Endometrium (tissue), 2 donors: ENCODE results near the gene LRMDA.
"Not testable (repeated sequence)": the region's sequence is repeated elsewhere in the genome, so short reads cannot be mapped to it uniquely, and the experiment has no call there.

Experiments
- FAIRE-seq: peaks from 2 replicates; lab custom pipeline; 2012; peaks lifted over from hg19 to GRCh38; lab: Jason Lieb, UNC
- donor health status: control.
- donor health status: control.

Gene LRMDA

DNA sequence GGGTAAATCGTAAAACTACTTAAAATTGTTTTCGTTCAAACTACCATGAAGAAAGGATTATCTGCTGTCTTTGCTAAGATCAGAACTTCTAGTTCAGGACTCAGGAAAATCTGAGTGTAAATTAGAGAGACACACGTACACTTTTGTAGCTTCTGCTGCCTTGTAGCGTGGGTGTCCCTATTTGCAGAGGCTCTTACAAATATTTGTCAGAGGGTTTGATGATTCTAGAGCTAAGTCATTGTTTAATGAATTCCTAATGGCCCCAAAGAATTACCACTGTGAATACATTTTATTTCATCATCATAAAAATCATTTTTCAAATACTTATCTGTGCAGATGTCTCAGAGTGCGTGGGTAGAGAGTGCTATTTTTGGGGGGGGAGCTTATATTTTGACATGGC lies 314.9 kb downstream of the LRMDA start:
- no peak for FAIRE-seq

GRCh38 chr10:75750093-75750875 lies 318.9 kb downstream of the LRMDA start:
- FAIRE-seq, result not testable (repeated sequence)

DNA sequence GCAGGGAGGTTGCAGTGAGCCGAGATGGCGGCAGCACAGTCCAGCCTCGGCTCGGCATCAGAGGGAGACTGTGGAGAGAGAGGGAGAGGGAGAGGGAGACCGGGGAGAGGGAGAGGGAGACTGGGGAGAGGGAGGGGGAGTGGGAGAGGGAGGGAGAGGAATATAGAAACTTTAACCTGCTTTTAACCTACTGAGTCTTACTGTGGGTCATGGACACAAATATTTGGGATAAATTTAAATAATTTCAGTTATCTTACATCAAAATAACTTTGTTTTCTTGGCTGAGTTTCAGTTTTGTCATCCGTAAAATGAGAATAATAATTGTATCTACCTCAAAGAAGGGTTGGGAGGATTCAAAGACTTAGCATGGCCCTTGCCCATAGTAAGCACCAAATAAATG lies 319.8 kb downstream of the LRMDA start:
- no peak for FAIRE-seq

GRCh38 chr10:75753621-75754020 lies 322.2 kb downstream of the LRMDA start:
- FAIRE-seq, result no peak

DNA sequence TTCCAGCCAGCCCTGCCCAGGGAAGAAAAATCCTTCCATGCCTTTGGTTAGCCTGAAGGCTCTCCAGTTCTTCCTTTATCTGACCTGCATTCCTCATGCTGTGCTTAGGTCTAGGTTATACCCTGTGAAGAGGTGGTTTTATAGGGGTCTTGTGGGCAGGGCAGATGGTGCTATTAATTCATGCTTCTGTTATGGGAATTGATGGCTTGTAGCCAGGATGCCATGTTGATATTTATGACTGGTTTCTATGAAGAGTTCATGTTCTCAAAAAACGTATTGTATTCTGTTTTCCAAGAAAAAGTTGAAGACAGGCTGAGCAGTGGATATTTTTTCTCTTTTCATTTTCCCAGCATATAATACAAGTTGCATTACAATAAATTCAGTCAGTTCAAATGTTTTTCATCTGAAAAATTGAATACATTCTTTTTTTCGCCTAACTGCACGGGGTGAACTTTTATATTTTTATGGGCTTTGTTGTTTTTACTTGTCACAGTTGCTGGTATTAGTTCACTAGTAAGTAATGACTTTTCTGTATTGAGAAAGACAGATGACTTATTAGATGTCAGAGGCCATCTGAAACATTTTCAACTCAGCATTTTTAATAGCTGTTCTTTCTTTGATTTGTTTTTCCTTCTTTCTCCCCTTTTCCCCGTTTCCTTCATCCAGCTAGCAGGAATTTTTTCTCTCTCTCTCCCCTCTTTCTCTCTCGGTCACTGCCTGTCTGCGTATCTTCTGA lies 322.8 kb downstream of the LRMDA start:
- peak; percentile 76 for FAIRE-seq

DNA sequence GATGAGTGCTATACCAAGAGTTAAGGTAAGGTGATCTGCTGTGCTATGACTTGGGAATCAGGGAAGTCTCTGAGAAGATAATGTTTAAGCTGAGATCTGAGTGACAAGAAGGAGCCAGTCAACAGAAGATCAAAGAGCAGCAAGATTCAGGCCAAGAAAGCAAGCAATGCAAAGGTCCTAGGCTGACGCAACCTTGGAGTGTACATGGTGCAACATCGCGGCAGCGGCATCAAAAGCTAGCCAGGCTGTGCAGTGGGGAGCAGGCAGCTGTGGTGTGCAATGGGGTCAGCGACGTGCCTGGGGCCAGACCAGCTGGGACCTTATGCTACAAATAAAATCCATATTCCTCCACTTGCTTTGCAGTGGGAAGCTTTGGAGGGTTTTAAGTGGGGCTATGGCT lies 324.1 kb downstream of the LRMDA start:
- FAIRE-seq, result no peak

- FAIRE-seq, result no peak
These were observed 329.9 kb downstream of the LRMDA start for GRCh38 chr10:75761289-75761688.

GRCh38 chr10:75762431-75762802 lies 331.0 kb downstream of the LRMDA start:
- no peak for FAIRE-seq

DNA sequence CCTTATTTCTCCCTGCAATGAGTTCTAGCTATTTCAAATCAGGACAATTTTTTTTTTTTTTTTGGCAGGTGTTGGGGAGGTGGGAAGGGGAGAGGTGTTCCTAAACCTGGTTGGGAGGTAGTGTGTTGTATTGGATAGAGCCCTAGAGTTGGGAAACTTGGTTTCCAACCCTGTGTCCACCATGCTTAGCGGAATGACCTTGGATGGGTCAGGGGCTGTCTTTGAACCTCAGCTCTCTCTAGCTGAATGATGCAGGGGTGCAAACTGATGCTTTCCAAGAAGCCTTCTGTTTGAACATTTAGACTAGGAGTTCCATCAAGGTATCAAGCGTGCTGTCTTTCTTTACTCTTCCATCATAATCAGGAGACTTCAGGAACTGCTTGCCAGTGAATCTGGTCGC lies 332.2 kb downstream of the LRMDA start:
- FAIRE-seq, result no peak

GRCh38 chr10:75764974-75765788 lies 333.8 kb downstream of the LRMDA start:
- FAIRE-seq, result no peak

- FAIRE-seq, result no peak
These were observed 334.3 kb downstream of the LRMDA start for GRCh38 chr10:75765789-75766096.

DNA sequence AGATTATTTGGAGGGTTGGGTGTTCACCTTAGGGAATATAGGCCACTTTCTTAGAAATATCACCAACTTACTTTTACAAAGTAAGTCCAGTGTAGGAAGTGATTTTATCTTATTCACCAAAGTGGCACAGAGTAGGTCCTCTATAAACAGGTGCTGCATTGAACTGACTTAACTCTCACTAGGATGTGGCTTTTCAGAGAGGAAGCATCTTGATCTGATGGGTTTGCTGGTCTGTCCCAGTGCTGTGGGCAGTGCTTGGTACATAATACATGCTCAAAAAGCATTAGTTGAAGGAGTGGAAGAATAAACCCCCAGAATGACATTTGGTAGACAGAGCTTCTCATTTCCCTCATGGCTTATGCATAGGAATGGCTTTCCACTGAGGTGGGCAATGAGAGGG lies 334.7 kb downstream of the LRMDA start:
- no peak for FAIRE-seq

DNA sequence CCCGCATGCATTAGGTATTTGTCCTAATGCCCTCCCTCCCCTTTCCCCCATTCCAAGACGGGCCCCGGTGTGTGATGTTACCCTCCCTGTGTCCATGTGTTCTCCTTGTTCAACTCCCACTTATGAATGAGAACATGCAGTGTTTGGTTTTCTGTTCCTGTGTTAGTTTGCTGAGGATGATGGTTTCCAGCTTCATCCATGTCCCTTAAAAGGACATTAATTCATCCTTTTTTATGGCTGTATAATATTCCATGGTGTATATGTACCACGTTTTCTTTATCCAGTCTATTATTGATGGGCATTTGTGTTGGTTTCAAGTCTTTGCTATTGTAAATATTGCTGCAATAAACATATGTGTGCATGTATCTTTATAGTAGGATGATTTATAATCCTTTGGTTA lies 335.3 kb downstream of the LRMDA start:
- not testable (repeated sequence) for FAIRE-seq

DNA sequence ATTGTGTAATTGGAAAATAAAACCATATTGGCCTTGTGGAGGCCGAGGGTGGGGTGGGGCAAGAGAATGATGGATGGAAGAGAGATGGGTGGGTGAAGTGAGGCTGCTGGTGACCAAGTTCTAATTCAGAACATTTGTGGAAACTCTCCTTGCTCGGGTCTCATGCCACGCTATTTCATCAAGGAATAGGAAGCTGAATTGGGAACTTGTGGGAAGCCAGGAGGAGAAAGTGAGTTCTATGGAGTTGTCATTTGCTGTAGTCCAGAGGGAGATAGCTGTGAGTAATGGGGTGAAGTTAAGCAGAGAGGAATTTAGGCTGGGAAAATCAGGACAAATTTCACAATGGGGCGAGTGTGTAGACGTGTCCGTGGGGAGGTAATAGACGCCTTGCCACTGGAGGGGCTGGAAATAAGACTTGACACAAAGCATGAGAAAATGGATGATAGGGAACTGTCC lies 339.2 kb downstream of the LRMDA start:
- FAIRE-seq, result no peak

GRCh38 chr10:75771606-75772005 lies 340.2 kb downstream of the LRMDA start:
- no peak for FAIRE-seq

DNA sequence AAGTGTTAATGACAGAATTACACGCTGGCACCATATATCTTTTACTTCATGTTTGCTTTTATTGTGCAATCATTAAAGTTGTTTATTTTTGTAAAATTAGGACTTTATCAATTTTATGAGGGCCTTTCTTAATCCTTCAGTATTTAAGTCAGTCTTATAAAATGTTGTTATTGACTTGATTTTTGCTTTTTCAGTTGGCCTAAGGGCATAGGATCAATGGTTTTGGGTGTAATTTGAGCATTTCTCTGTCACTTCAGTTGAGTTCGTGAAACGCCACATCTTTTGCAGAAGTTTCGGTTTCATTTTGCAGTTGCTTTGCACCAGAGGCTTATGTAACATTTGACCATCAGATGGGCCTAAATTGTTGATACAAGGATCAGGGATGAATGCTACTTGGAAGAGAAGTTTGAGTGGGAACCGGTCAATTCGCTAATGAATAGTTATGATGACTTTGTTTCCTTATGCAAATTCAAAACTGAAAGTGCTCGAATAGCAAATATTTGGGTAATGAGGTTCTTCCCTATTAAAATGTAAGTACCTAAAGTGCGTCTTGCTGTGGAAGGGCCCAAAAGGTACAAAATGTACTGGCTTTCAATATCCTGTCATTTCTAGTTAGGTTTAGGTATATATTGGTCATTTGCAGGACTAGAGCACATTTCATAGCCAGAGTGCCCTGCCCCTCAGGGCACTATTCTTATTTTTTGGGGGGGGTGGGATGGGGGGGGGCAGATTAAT lies 340.9 kb downstream of the LRMDA start:
- FAIRE-seq, result no peak

GRCh38 chr10:75773231-75773780 lies 341.9 kb downstream of the LRMDA start:
- no peak for FAIRE-seq

GRCh38 chr10:75773813-75774782 lies 342.7 kb downstream of the LRMDA start:
- no peak for FAIRE-seq

GRCh38 chr10:75774783-75775490 lies 343.5 kb downstream of the LRMDA start:
- FAIRE-seq, result no peak
